ENCODE data around the gene CCNJ.
"Not testable (repeated sequence)": the region's sequence is repeated elsewhere in the genome, so short reads cannot be mapped to it uniquely, and the experiment has no call there.

Gene CCNJ

DNA sequence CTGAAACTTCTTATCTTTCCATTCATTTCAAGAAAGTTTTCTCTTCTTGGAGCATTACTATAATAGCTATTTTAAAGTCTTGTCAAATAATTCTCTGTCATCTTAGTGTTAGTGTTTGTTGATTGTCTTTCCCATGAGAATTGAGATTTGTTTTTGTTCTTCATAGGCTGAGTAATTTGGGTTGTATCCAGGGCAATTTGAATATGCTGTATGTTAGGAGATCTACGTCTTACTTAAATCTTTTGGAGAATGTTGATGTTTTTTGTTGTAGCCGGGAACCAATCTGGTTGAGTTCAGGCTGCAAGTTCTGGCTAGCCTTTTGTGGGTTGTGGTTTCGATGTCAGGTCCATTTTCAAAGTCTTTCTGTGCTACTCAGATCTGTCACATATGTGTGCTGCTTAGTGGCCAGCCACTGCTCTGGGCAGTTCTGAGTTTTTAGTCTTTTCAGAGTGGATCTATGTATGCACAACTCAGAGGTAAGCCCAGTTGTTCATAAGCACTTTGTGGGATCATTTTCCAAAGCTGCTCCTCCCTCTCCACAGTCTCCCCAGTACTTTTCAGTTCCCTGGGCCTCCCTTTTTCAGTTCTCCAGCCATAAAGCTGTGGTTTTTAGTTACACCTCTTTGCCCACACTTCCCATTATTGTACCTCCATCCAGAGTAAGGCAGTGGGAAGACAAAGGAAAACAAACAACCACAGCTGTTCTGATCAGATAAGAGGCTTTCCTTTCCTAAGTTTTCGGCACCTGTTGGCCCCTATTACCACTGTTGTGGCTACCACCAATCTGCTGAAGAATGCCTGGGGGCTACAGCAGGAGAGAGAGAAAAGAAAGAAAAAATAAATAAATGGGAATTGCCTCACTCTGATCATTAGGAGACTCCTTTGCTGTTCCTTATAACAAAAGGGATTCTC, 4.7 kb upstream of the CCNJ start:
- no peak overlapping the region for H3K4me2 ChIP-seq (ENCODE audit: low read length)
- no peak overlapping the region for H3K9ac ChIP-seq (ENCODE audit: low read depth, low read length)
- no peaks in the 10 kb centered on the region for H3K36me3 ChIP-seq (ENCODE audit: insufficient read depth, low read length)
- no peak overlapping the region for H3K4me3 ChIP-seq (ENCODE audit: low read length)
- no peaks in the 10 kb centered on the region for H3K9me3 ChIP-seq (replicated peaks; ENCODE audit: low read length)
- peaks cover 8% of the 10 kb centered on the region for H3K4me1 ChIP-seq (ENCODE audit: control insufficient read depth, insufficient read depth, low read length)
- H3K27me3 ChIP-seq (ENCODE audit: control insufficient read depth, insufficient read depth, low read length), result no peaks in the 10 kb centered on the region

DNA sequence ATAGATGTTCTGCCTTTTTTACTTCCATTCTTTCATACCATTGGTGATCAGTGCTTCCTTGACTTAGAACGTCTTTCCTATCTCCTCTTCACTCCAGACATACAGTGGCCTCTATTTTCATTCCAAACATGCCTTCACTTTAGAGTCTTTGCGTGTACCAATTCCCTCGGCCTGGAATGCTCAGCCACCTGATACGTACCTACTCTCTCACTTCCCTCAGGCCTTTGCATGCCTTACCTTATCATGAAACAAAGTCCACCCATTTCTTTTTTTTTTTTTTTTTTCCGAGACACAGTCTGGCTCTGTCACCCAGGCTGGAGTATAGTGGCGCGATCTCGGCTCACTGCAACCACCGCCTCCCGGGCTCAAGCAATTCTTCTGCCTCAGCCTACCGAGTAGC, 2.2 kb upstream of the CCNJ start:
- Histone ChIP-seq H3K9me3 (replicated peaks; ENCODE audit: low read length) (no peaks in the 10 kb centered on the region), H3K27me3 (ENCODE audit: control insufficient read depth, insufficient read depth, low read length) (no peaks in the 10 kb centered on the region), H3K4me1 (ENCODE audit: control insufficient read depth, insufficient read depth, low read length) (peaks cover 17% of the 10 kb centered on the region), H3K4me2 (ENCODE audit: low read length) (no peak overlapping the region), H3K36me3 (ENCODE audit: insufficient read depth, low read length) (peaks cover 1% of the 10 kb centered on the region), H3K9ac (ENCODE audit: low read depth, low read length) (no peak overlapping the region), H3K4me3 (ENCODE audit: low read length) (no peak overlapping the region)

DNA sequence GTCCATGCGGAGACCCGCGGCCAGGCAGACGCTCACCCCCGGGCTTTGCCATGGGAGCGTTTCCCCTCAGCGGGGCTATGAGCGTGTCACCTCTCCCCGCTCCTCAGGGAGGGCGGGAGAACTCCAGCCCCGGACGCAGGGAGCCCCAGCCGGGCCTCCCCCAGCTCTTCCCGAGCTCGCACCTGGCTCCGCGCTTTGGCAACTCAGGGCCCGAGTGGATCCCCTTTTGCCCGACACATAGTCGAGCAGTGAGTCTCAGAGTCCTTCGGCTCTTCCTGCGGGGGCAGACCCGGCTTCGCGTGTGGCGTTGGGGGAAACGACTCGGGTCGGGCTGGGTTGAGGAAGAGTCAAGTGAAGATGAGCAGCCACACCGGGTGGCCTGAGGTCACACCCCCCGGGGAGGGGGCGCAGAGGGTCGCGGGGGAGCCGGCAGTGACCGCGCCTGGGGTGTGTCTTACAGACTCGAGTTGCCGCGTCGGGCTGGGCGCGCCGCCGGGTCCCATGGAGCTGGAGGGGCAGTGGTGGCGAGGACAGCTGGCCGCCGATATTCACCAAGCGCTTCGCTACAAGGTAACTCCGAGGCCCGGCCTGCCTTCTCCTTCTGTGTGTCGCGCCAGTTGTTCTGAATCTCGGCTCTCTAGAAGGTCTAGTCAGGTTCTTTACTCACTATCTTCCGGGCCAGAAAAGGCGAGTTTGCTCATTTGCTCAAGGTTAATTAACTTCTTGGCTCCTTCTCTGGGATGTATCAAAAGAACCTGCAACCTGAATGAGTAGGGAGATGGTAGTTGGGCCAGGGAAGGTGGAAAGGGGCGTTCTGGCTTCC, 721 bp downstream of the CCNJ start:
- peak overlapping the region; percentile 96 for H3K9ac ChIP-seq (ENCODE audit: low read depth, low read length)
- peaks cover 5% of the 10 kb centered on the region for H3K36me3 ChIP-seq (ENCODE audit: insufficient read depth, low read length)
- no peaks in the 10 kb centered on the region for H3K27me3 ChIP-seq (ENCODE audit: control insufficient read depth, insufficient read depth, low read length)
- peaks cover 17% of the 10 kb centered on the region for H3K4me1 ChIP-seq (ENCODE audit: control insufficient read depth, insufficient read depth, low read length)
- peak overlapping the region; percentile 98 for H3K4me2 ChIP-seq (ENCODE audit: low read length)
- H3K4me3 ChIP-seq (ENCODE audit: low read length), result peak overlapping the region; percentile 88
- no peaks in the 10 kb centered on the region for H3K9me3 ChIP-seq (replicated peaks; ENCODE audit: low read length)

DNA sequence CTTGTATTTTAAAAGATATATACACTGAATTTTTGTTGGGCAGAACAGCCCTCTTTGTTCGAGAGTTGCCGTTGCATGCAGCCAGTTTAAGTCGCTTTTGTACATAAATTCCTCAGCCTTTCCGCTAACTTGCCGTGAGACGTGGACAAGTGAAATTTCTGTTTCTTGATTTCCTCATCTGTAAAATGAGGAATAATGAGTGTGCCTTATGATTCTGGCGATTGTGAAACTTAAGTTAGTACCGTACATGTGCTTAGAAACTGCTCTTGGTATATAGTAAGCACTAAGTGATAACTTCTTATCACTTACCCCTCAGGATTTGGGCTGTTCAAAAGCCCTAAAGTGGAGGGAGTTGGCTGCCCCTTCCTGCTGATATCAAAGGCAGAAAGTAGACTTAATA, 1.4 kb downstream of the CCNJ start:
- peaks cover 17% of the 10 kb centered on the region for H3K4me1 ChIP-seq (ENCODE audit: control insufficient read depth, insufficient read depth, low read length)
- peaks cover 5% of the 10 kb centered on the region for H3K36me3 ChIP-seq (ENCODE audit: insufficient read depth, low read length)
- H3K4me2 ChIP-seq (ENCODE audit: low read length), result peak overlapping the region; percentile 98
- H3K9me3 ChIP-seq (replicated peaks; ENCODE audit: low read length), result no peaks in the 10 kb centered on the region
- peak overlapping the region; percentile 88 for H3K4me3 ChIP-seq (ENCODE audit: low read length)
- no peaks in the 10 kb centered on the region for H3K27me3 ChIP-seq (ENCODE audit: control insufficient read depth, insufficient read depth, low read length)
- peak overlapping the region; percentile 96 for H3K9ac ChIP-seq (ENCODE audit: low read depth, low read length)

DNA sequence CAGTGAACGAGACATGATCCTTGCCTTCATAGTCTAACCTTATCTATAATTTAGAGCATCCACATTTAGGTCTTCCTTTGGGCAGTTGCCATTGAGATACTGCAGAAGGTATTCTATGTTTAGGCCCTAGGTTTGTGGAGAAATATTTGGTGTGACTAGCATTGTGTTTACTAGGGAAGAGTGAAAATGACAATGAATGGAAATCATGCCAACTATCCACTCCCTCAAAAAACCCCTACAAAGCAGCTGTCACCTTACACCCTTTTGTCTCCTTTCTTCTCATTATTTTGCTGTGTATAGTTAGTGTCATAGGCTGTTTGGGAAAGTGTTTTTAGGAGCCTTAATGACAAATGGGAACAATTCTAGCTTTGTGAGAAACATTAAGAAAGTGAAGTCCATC, 3.2 kb downstream of the CCNJ start:
- no peaks in the 10 kb centered on the region for H3K9me3 ChIP-seq (replicated peaks; ENCODE audit: low read length)
- no peaks in the 10 kb centered on the region for H3K27me3 ChIP-seq (ENCODE audit: control insufficient read depth, insufficient read depth, low read length)
- H3K4me1 ChIP-seq (ENCODE audit: control insufficient read depth, insufficient read depth, low read length), result peaks cover 17% of the 10 kb centered on the region
- H3K4me3 ChIP-seq (ENCODE audit: low read length), result no peak overlapping the region
- peaks cover 7% of the 10 kb centered on the region for H3K36me3 ChIP-seq (ENCODE audit: insufficient read depth, low read length)
- H3K4me2 ChIP-seq (ENCODE audit: low read length), result no peak overlapping the region
- H3K9ac ChIP-seq (ENCODE audit: low read depth, low read length), result no peak overlapping the region

DNA sequence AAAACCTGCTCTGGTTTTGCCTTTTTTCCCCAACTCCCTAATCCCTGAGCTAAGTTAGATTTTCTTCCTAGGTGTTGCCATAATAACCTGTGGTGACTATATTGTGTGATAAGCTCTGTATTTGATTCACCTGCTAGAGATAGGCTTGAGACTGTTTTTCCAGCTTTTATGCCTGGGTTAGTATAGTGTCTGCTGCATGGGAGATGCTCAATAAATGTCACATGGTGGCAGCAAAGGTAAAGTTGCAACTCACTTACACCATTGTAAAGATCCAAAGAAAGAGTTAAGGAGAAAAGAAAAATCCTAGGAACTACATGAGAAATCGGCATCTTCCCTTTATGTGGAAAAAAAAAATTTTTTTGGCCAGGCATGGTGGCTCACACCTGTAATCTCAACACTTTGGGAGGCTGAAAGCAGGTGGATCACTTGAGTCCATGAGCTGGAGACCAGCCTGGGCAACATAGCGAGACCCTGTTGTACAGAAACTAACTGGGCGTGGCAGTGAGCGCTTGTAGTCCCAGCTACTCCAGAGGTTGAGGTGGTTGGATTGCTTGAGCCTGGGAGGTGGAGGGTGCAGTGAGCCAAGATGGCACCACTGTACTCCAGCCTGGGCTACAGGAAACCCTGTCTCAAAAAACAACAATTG, 3.7 kb downstream of the CCNJ start:
- no peak overlapping the region for H3K4me2 ChIP-seq (ENCODE audit: low read length)
- H3K36me3 ChIP-seq (ENCODE audit: insufficient read depth, low read length), result peaks cover 7% of the 10 kb centered on the region
- no peaks in the 10 kb centered on the region for H3K9me3 ChIP-seq (replicated peaks; ENCODE audit: low read length)
- H3K9ac ChIP-seq (ENCODE audit: low read depth, low read length), result no peak overlapping the region
- H3K4me3 ChIP-seq (ENCODE audit: low read length), result no peak overlapping the region
- no peaks in the 10 kb centered on the region for H3K27me3 ChIP-seq (ENCODE audit: control insufficient read depth, insufficient read depth, low read length)
- peaks cover 17% of the 10 kb centered on the region for H3K4me1 ChIP-seq (ENCODE audit: control insufficient read depth, insufficient read depth, low read length)

DNA sequence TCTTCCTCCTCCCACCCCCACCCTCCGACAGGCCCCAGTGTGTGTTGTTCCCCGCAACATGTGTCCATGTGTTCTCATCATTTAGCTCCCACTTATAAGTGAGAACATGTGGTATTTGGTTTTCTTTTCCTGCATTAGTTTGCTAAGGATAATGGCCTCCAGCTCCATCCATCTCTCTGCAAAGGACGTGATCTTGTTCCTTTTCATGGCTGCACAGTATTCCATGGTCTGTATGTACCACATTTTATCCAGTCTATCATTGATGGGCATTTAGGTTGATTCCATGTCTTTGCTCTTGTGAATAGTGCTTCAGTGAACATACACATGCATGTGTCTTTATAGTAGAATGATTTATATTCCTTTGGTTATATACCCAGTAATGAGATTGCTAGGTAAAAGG, 4.5 kb downstream of the CCNJ start:
- not testable (repeated sequence) for H3K9me3 ChIP-seq (replicated peaks; ENCODE audit: low read length); H3K36me3 ChIP-seq (ENCODE audit: insufficient read depth, low read length); H3K4me2 ChIP-seq (ENCODE audit: low read length); H3K9ac ChIP-seq (ENCODE audit: low read depth, low read length); H3K27me3 ChIP-seq (ENCODE audit: control insufficient read depth, insufficient read depth, low read length); H3K4me3 ChIP-seq (ENCODE audit: low read length)
- H3K4me1 ChIP-seq (ENCODE audit: control insufficient read depth, insufficient read depth, low read length), result peaks cover 12% of the 10 kb centered on the region

DNA sequence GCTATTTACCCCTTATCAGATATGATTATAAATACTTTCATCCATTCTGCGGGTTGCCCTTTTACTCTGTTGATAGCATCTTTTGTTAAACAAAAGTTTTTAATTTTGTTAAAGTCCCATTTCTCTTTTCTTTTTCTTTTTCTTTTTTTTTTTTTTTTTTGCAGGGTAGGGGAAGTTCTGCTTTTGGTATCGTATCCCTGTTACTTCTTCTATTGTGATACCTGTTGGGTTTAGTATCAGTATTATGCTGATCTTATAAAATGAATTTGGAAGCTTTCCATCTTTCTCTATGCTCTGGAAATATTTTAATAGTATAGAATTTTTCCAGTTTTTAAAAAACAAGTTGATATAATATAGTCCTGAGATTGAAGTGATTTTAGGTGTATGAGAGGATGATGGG, 6.0 kb downstream of the CCNJ start:
- Histone ChIP-seq H3K4me3 (ENCODE audit: low read length) (no peak overlapping the region), H3K4me2 (ENCODE audit: low read length) (no peak overlapping the region), H3K9me3 (replicated peaks; ENCODE audit: low read length) (no peaks in the 10 kb centered on the region), H3K9ac (ENCODE audit: low read depth, low read length) (no peak overlapping the region), H3K27me3 (ENCODE audit: control insufficient read depth, insufficient read depth, low read length) (no peaks in the 10 kb centered on the region), H3K36me3 (ENCODE audit: insufficient read depth, low read length) (peaks cover 7% of the 10 kb centered on the region), H3K4me1 (ENCODE audit: control insufficient read depth, insufficient read depth, low read length) (peaks cover 8% of the 10 kb centered on the region)

DNA sequence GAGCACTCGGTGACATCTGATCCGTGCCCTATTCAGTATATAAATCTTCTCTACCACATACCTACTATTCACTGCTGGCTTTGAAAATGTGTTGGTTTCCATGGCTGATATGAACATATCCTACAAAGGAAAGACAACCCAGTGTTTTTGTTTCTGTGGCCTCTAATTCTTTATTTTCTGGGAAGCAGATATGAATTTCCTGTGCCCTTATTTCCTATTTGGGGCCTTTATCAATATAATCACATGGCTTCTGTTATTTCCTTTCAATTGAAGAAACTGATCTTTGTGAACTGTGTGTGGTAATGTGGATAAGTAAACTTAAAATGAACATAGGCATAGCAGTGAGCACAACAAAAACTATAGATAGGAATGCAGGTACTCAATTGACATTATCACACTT, 10.6 kb downstream of the CCNJ start:
- Histone ChIP-seq H3K9ac (ENCODE audit: low read depth, low read length) (no peak overlapping the region), H3K36me3 (ENCODE audit: insufficient read depth, low read length) (peaks cover 22% of the 10 kb centered on the region), H3K4me1 (ENCODE audit: control insufficient read depth, insufficient read depth, low read length) (no peaks in the 10 kb centered on the region), H3K4me3 (ENCODE audit: low read length) (no peak overlapping the region), H3K27me3 (ENCODE audit: control insufficient read depth, insufficient read depth, low read length) (no peaks in the 10 kb centered on the region), H3K4me2 (ENCODE audit: low read length) (no peak overlapping the region), H3K9me3 (replicated peaks; ENCODE audit: low read length) (no peaks in the 10 kb centered on the region)

DNA sequence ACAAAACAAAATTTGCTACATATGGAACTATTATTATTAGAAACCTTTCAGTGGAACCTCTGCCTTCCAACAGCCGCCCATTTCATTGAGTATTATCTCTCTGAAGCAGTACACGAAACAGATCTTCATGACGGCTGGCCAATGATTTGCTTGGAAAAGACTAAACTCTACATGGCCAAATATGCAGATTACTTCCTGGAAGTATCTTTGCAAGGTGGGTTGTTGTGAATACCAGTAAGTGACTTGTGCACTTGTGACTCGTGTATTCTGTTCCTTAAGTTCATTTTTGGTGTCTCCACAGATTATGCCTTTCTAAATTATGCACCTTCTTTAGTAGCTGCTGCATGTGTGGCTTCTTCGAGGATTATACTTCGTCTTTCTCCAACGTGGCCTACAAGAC, 13.4 kb downstream of the CCNJ start:
- H3K4me2 ChIP-seq (ENCODE audit: low read length), result no peak overlapping the region
- H3K4me1 ChIP-seq (ENCODE audit: control insufficient read depth, insufficient read depth, low read length), result no peaks in the 10 kb centered on the region
- H3K36me3 ChIP-seq (ENCODE audit: insufficient read depth, low read length), result peaks cover 40% of the 10 kb centered on the region
- H3K4me3 ChIP-seq (ENCODE audit: low read length), result no peak overlapping the region
- no peaks in the 10 kb centered on the region for H3K27me3 ChIP-seq (ENCODE audit: control insufficient read depth, insufficient read depth, low read length)
- no peak overlapping the region for H3K9ac ChIP-seq (ENCODE audit: low read depth, low read length)
- no peaks in the 10 kb centered on the region for H3K9me3 ChIP-seq (replicated peaks; ENCODE audit: low read length)

DNA sequence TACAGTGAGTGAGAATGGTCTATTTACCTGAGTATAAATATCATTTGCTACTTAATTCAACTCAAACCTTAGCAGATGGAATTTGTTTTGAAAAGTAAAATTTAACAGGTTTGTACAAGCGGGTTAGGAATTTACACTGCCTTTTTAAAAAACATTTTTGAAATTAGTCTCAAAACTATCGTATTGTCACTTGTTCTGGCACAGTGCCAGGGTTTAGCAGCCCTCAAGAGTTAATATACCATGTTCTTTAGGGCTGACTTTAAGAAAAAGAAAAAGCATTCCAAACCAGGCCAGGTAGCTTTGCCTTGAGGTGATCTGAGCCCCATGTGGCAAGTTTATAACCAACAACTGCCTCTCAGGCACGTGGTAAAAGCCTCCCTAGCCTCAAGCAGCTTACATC, 17.8 kb downstream of the CCNJ start:
- Histone ChIP-seq H3K9me3 (replicated peaks; ENCODE audit: low read length) (no peaks in the 10 kb centered on the region), H3K36me3 (ENCODE audit: insufficient read depth, low read length) (peaks cover 46% of the 10 kb centered on the region), H3K27me3 (ENCODE audit: control insufficient read depth, insufficient read depth, low read length) (no peaks in the 10 kb centered on the region), H3K4me2 (ENCODE audit: low read length) (no peak overlapping the region), H3K9ac (ENCODE audit: low read depth, low read length) (no peak overlapping the region), H3K4me3 (ENCODE audit: low read length) (no peak overlapping the region), H3K4me1 (ENCODE audit: control insufficient read depth, insufficient read depth, low read length) (no peaks in the 10 kb centered on the region)
